Renal cortical epithelial cell (primary cell): ENCODE measurements around the gene UGGT1. TPM values are rescaled to one million over a fixed set of nuclear protein-coding genes. Genes with fewer than 3 reads are reported as not detected.
A peak's percentile ranks its signal among the peaks of the same experiment; 100 is the strongest.

Experiments used
- DNase-seq: peaks from one replicate; pipeline ENCODE4 v3.0.0-alpha.2; 2011; ENCODE audit warnings: low read depth
- total RNA-seq: library from RNA; depleted of rRNA; stranded (reverse); fragments of >200 nt; gene quantifications from 2 replicates; pipeline ENCODE4 v1.2.3, GENCODE V29; 2014

Gene UGGT1, protein sequence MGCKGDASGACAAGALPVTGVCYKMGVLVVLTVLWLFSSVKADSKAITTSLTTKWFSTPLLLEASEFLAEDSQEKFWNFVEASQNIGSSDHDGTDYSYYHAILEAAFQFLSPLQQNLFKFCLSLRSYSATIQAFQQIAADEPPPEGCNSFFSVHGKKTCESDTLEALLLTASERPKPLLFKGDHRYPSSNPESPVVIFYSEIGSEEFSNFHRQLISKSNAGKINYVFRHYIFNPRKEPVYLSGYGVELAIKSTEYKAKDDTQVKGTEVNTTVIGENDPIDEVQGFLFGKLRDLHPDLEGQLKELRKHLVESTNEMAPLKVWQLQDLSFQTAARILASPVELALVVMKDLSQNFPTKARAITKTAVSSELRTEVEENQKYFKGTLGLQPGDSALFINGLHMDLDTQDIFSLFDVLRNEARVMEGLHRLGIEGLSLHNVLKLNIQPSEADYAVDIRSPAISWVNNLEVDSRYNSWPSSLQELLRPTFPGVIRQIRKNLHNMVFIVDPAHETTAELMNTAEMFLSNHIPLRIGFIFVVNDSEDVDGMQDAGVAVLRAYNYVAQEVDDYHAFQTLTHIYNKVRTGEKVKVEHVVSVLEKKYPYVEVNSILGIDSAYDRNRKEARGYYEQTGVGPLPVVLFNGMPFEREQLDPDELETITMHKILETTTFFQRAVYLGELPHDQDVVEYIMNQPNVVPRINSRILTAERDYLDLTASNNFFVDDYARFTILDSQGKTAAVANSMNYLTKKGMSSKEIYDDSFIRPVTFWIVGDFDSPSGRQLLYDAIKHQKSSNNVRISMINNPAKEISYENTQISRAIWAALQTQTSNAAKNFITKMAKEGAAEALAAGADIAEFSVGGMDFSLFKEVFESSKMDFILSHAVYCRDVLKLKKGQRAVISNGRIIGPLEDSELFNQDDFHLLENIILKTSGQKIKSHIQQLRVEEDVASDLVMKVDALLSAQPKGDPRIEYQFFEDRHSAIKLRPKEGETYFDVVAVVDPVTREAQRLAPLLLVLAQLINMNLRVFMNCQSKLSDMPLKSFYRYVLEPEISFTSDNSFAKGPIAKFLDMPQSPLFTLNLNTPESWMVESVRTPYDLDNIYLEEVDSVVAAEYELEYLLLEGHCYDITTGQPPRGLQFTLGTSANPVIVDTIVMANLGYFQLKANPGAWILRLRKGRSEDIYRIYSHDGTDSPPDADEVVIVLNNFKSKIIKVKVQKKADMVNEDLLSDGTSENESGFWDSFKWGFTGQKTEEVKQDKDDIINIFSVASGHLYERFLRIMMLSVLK (N-terminal part only)
- total RNA-seq: 72.6 and 126 TPM in 2 replicates

- peak; percentile 92 for DNase-seq
These were observed at the start of gene UGGT1 for GRCh38 chr2:128090945-128091725. Gene UGGT1 (plus strand): TSS chr2:128091200. CDS start chr2:128091358, 158 bp downstream.

DNA sequence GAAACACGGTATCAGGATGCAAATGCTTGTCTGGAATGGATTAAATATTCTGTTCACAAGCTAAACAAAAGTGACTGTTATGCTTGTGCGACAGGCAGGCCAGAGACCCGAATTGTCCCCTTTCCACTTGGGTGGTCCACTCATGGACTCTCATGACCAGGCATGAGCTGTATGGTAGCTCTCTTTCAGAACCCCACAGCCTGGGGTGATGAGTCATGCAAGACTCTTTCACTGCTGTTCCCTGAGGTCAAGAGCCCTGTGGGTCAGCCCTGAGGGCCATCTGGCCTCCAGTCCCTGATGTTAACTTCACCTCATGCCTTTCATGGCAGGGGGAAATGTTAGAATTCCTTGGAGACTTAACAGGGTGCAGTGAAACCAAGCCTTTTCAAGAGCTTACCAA is 49.4 kb upstream of the UGGT1 start:
- no peak for DNase-seq

GRCh38 chr2:128043041-128043440 is 48.0 kb upstream of the UGGT1 start:
- no peak for DNase-seq

DNA sequence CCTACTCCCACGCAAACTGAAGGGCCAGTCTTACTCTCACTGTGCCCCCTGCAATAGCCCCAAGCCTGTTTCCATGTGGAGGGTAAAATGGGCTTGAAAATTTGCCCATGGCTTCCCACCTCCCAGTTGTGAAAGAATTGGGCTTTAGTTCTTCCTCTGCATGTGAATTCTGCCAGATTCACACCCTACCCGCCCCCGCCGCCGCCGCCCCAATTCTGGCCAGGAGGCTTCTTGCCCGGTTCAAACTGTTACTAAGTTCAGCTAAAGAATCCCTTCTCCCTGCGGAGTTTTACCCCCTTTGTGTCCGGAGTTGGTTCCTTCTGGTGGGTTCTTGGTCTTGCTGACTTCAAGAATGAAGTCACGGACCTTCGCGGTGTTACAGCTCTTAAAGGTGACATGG is 37.7 kb upstream of the UGGT1 start:
- DNase-seq: no peak

- DNase-seq: no peak
These were observed 36.7 kb upstream of the UGGT1 start for GRCh38 chr2:128054104-128054885.

GRCh38 chr2:128057334-128057733 is 33.7 kb upstream of the UGGT1 start:
- DNase-seq: no peak

GRCh38 chr2:128058114-128058513 is 32.9 kb upstream of the UGGT1 start:
- no peak for DNase-seq

DNA sequence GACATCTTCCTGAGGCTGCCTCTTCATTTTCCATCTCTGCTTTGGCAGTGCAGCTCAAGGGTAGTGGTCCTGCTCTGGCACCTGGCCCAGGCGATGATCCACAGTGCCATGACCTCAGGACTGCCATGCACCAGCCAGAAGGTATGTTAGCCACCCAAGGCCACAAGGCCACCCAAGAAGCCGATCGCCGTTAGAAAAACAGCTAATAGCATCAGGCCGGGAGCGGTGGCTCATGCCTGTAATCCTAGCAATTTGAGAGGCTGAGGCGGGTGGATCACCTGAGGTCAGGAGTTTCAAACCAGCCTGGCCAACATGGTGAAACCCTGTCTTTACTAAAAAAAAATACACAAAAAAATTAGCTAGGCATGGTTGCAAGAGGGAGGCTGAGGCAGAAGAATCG is 28.4 kb upstream of the UGGT1 start:
- no peak for DNase-seq

GRCh38 chr2:128064353-128064752 is 26.6 kb upstream of the UGGT1 start:
- no peak for DNase-seq

GRCh38 chr2:128069769-128070168 is 21.2 kb upstream of the UGGT1 start:
- DNase-seq: no peak

GRCh38 chr2:128073278-128073677 is 17.7 kb upstream of the UGGT1 start:
- DNase-seq: no peak

GRCh38 chr2:128076461-128077106 is 14.4 kb upstream of the UGGT1 start:
- no peak for DNase-seq

DNA sequence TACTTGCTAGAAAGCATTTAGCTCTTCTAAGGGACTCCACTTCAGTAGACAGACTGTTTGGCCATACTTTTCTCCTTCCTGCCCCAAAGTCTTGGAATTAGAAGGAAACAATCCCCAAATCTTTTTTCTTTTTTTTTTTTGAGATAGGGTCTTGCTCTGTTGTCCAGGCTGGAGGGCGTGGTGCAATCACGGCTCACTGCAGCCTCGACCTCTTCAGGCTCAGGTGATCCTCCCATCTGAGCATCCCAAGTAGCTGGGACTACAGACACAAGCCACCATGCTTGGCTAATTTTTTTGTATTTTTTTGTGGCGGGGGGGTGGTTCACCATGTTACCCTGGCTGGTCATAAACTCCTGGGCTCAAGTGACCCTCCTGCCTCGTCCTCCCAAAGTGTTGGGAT is 6.2 kb upstream of the UGGT1 start:
- DNase-seq: no peak

DNA sequence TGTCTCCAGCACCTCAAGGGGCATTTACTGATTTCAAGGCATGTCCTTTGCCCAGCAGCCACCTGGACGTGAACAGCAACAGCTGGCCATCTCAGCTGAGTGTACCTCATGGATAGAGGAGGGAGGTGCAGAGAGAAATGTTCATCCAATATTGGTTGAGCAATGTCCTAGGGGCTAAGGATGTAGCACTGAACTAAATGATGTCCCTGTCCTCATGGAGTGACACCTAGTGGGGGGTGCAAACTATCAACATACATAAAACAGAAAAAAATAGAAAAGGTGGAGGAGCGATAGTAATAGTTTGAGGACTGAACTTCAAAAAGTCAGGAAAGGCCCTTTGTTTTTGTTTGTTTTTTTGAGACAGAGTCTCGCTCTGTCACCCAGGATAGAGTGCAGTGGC is 4.8 kb upstream of the UGGT1 start:
- no peak for DNase-seq

GRCh38 chr2:128090575-128090944 is 440 bp upstream of the UGGT1 start:
- DNase-seq: no peak

- no peak for DNase-seq
These were observed 703 bp downstream of the UGGT1 start for GRCh38 chr2:128091726-128092080.

DNA sequence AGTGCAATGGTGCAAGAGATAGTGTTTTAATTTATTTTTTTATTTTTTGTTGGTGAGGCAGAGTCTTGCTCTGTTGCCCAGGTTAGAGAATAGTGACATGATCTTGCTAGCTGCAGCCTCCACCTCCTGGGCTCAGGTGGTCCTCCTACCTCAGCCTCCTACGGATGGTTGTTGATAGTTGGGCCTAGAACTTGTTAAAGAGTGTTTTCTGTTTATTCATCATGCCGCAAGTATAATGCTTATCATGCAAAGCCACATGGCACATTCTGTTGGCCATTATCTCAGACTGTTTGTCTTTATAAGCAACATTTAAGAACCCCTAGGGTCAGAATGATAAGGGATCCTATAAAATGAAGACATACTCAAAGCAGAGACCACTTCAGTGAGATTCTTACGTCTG is 1.7 kb downstream of the UGGT1 start:
- DNase-seq: no peak

GRCh38 chr2:128093762-128094161 is 2.8 kb downstream of the UGGT1 start:
- DNase-seq: no peak

- no peak for DNase-seq
These were observed 4.2 kb downstream of the UGGT1 start for GRCh38 chr2:128095201-128095600.

DNA sequence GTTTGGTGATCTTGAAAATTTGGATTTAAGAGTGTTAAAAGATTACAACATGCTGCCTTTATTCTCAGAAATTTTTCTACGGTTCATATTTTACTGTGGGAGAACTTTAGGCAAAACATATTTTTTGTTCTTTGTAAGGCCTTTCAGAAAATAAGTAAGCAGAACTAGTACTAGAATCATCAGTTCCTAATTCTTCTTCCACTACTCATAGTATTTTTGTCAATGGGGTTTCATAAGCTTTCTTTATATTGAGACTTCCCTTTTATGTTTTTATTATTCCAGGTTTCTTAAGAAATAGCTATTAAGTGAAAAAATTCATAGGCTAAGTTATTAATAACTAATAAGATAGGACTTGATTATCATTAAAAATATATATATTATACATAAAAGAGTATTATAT is 12.4 kb downstream of the UGGT1 start:
- no peak for DNase-seq
